ENCODE data around the gene MVB12B. TPM values are rescaled to one million over a fixed set of nuclear protein-coding genes. Genes with fewer than 3 reads are reported as not detected.

MVB12B gene
- total RNA-seq, 1 experiment from 2014 or later, result 5.8 TPM

DNA sequence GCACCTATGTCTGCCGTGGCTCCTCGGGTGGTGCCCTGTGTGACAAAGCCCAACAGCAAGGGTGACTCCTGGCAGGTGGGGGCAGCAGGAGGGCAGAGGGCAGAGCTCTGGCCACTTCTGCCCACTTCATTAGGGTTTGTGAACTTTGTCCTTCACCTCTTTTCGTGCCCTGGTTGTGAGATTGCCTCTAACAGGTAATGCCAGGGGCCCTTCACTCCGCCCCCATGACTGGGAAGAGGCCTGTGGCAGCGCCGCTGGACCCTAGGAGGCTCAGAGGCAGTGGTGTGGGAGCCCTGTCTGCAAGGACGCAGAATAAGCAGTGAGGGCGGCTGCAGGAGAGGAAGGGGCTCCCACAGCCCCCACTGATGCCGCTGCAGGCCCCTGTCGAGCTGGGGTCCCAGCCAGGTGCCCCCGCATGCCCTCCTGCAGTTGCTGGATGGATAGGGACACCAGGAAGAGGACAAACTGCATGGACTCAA lies 178.4 kb downstream of the MVB12B start:
- H3K27me3 Mint-ChIP-seq (ENCODE audit: low read depth), result peaks cover 20% of the 10 kb centered on the region
- no peaks in the 10 kb centered on the region for H3K4me1 ChIP-seq (ENCODE audit: insufficient read depth, low read length)
- H3K23ac ChIP-seq (ENCODE audit: insufficient read length, low read depth, low read length), result no peak overlapping the region
- H3K27ac Mint-ChIP-seq, result no peak overlapping the region
- no peak overlapping the region for H4K8ac ChIP-seq (replicated peaks; ENCODE audit: insufficient read length, low read depth, low read length)
- H3K4me3 Mint-ChIP-seq, result no peak overlapping the region
- no peaks in the 10 kb centered on the region for H3K79me1 ChIP-seq (ENCODE audit: insufficient read depth, low read depth, low read length, poor library complexity, severe bottlenecking)
- no peaks in the 10 kb centered on the region for H3K27me3 ChIP-seq (ENCODE audit: insufficient read depth, low read length)
- H3K4me2 ChIP-seq (ENCODE audit: insufficient read depth, insufficient read length, low read length), result no peak overlapping the region
- no CpG with 5 or more reads among the region's 11 CpGs for WGBS (ENCODE audit: extremely low coverage, insufficient read length, low lambda C conversion rate)
- no peak overlapping the region for H2AFZ ChIP-seq (ENCODE audit: low read length)
- no peak overlapping the region for H2BK20ac ChIP-seq (ENCODE audit: low read depth, low read length, poor library complexity, severe bottlenecking)
- H3K4ac ChIP-seq (ENCODE audit: low read depth, low read length), result no peak overlapping the region
- H2BK5ac ChIP-seq (ENCODE audit: insufficient read length, low read length), result no peak overlapping the region
- no peak overlapping the region for H3K27ac ChIP-seq (ENCODE audit: insufficient read length, low read depth, low read length)
- H3K18ac ChIP-seq (ENCODE audit: insufficient read length, low read depth, low read length), result no peak overlapping the region
- H3K56ac ChIP-seq (ENCODE audit: insufficient read length, low read depth, low read length), result no peak overlapping the region
- no peak overlapping the region for H2BK15ac ChIP-seq (ENCODE audit: low read depth, low read length)
- DNase-seq, result no peak
- no peak overlapping the region for H2AK5ac ChIP-seq (ENCODE audit: insufficient read length, low read length)
- no peak overlapping the region for H2BK120ac ChIP-seq (ENCODE audit: low read depth, low read length, poor library complexity, severe bottlenecking)
- no peak overlapping the region for H3K9ac ChIP-seq (ENCODE audit: extremely low read depth, insufficient read length, low read length)
- no peaks in the 10 kb centered on the region for H3K79me2 ChIP-seq (ENCODE audit: insufficient read depth, low read length)
- no peaks in the 10 kb centered on the region for H3K9me3 Mint-ChIP-seq
- H4K20me1 ChIP-seq (ENCODE audit: control insufficient read depth, insufficient read depth, insufficient read length), result no peaks in the 10 kb centered on the region
- TF ChIP-seq, protein P1, sequence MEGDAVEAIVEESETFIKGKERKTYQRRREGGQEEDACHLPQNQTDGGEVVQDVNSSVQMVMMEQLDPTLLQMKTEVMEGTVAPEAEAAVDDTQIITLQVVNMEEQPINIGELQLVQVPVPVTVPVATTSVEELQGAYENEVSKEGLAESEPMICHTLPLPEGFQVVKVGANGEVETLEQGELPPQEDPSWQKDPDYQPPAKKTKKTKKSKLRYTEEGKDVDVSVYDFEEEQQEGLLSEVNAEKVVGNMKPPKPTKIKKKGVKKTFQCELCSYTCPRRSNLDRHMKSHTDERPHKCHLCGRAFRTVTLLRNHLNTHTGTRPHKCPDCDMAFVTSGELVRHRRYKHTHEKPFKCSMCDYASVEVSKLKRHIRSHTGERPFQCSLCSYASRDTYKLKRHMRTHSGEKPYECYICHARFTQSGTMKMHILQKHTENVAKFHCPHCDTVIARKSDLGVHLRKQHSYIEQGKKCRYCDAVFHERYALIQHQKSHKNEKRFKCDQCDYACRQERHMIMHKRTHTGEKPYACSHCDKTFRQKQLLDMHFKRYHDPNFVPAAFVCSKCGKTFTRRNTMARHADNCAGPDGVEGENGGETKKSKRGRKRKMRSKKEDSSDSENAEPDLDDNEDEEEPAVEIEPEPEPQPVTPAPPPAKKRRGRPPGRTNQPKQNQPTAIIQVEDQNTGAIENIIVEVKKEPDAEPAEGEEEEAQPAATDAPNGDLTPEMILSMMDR (conservative IDR thresholded peaks at IDR 0.05), result no peak
- H2BK12ac ChIP-seq (ENCODE audit: insufficient read length, low read depth, low read length), result no peak overlapping the region
- peaks cover 11 to 20% of the 10 kb centered on the region in 2 experiments for H3K4me1 Mint-ChIP-seq
- H3K9me3 ChIP-seq (ENCODE audit: control insufficient read depth, low read depth, low read length), result no peaks in the 10 kb centered on the region
- peaks cover 8% of the 10 kb centered on the region for H3K23me2 ChIP-seq (ENCODE audit: insufficient read length, low read depth, low read length, poor library complexity, severe bottlenecking)
- no peak overlapping the region for H4K5ac ChIP-seq (ENCODE audit: insufficient read length, low read depth, low read length)
- H3T11ph ChIP-seq (ENCODE audit: low read length), result no peak overlapping the region
- no peak overlapping the region for H3K14ac ChIP-seq (ENCODE audit: insufficient read depth, low read length)
- no peak overlapping the region for H4K91ac ChIP-seq (ENCODE audit: insufficient read length, low read depth, low read length)
- no peaks in the 10 kb centered on the region for H3K36me3 Mint-ChIP-seq (ENCODE audit: insufficient read depth in 1 of 3, low read depth in 3 of 3)
